Measurements from ENCODE around the gene NRAP. TPM values are rescaled to one million over a fixed set of nuclear protein-coding genes. Genes with fewer than 3 reads are reported as not detected.

NRAP gene
- polyA plus RNA-seq, 3 donors from 2014 or later, result not detected

- H3K4me1 Mint-ChIP-seq, result peaks cover 34 to 55% of the 10 kb centered on the region in 2 donors
Observed at GRCh38 chr10:113692271-113692670, 28.4 kb upstream of the NRAP start.

GRCh38 chr10:113691381-113691780 is 27.5 kb upstream of the NRAP start:
- H3K4me1 Mint-ChIP-seq, result peaks cover 34 to 55% of the 10 kb centered on the region in 2 donors
- H3K36me3 Mint-ChIP-seq, result peaks cover 36 to 59% (median 55%) of the 10 kb centered on the region in 3 donors
- H3K4me3 Mint-ChIP-seq, result no peak overlapping the region
- no peak for DNase-seq
- H3K9me3 Mint-ChIP-seq, result peaks cover 11 to 36% (median 30%) of the 10 kb centered on the region in 6 donors
- H3K27ac Mint-ChIP-seq, result no peak overlapping the region
- H3K27me3 Mint-ChIP-seq (ENCODE audit: low read depth in 3 of 3), result peaks cover 0 to 2% (median 0%) of the 10 kb centered on the region in 3 donors

More at GRCh38 chr10:113692271-113692670, 28.4 kb upstream of the NRAP start:
- H3K36me3 Mint-ChIP-seq, result peaks cover 33 to 62% (median 51%) of the 10 kb centered on the region in 3 donors
- no peak overlapping the region for H3K4me3 Mint-ChIP-seq
- peaks cover 0 to 2% (median 0%) of the 10 kb centered on the region in 3 donors for H3K27me3 Mint-ChIP-seq (ENCODE audit: low read depth in 3 of 3)
- no peak overlapping the region for H3K27ac Mint-ChIP-seq
- H3K9me3 Mint-ChIP-seq, result peaks cover 11 to 33% (median 25%) of the 10 kb centered on the region in 6 donors
- DNase-seq, result no peak

- Mint-ChIP-seq H3K9me3 (peaks cover 11 to 36% (median 30%) of the 10 kb centered on the region in 6 donors), H3K4me1 (peaks cover 34 to 58% of the 10 kb centered on the region in 2 donors), H3K4me3 (no peak overlapping the region), H3K27ac (no peak overlapping the region), H3K27me3 (ENCODE audit: low read depth in 3 of 3) (peaks cover 0 to 2% (median 0%) of the 10 kb centered on the region in 3 donors), H3K36me3 (peaks cover 36 to 59% (median 56%) of the 10 kb centered on the region in 3 donors)
- DNase-seq, result no peak
Observed at GRCh38 chr10:113690749-113691148, 26.9 kb upstream of the NRAP start.

- peak overlapping the region in 2 of 5 donors; percentile 5 to 48 for H3K4me3 Mint-ChIP-seq
- H3K27me3 Mint-ChIP-seq (ENCODE audit: low read depth in 3 of 3), result peaks cover 0 to 2% (median 0%) of the 10 kb centered on the region in 3 donors
- H3K9me3 Mint-ChIP-seq, result peaks cover 11 to 36% (median 30%) of the 10 kb centered on the region in 6 donors
- peaks cover 33 to 59% of the 10 kb centered on the region in 2 donors for H3K4me1 Mint-ChIP-seq
- peak overlapping the region in 3 of 6 donors; percentile 14 to 41 (median 24) for H3K27ac Mint-ChIP-seq
- no peak for DNase-seq
- peaks cover 29 to 51% (median 49%) of the 10 kb centered on the region in 3 donors for H3K36me3 Mint-ChIP-seq
Observed at GRCh38 chr10:113689574-113689973, 25.7 kb upstream of the NRAP start.

GRCh38 chr10:113689057-113689456 is 25.2 kb upstream of the NRAP start:
- peaks cover 36 to 59% of the 10 kb centered on the region in 2 donors for H3K4me1 Mint-ChIP-seq
- no peak for DNase-seq
- peaks cover 26 to 48% (median 44%) of the 10 kb centered on the region in 3 donors for H3K36me3 Mint-ChIP-seq
- H3K27ac Mint-ChIP-seq, result peak overlapping the region; percentile 24 to 79 (median 44)
- peak overlapping the region; percentile 34 to 74 (median 50) for H3K4me3 Mint-ChIP-seq
- H3K27me3 Mint-ChIP-seq (ENCODE audit: low read depth in 3 of 3), result no peaks in the 10 kb centered on the region
- H3K9me3 Mint-ChIP-seq, result peaks cover 11 to 35% (median 28%) of the 10 kb centered on the region in 6 donors

- H3K27me3 Mint-ChIP-seq (ENCODE audit: low read depth in 3 of 3), result no peaks in the 10 kb centered on the region
- DNase-seq, result no peak
- peaks cover 43 to 65% of the 10 kb centered on the region in 2 donors for H3K4me1 Mint-ChIP-seq
- peaks cover 16 to 33% (median 28%) of the 10 kb centered on the region in 3 donors for H3K36me3 Mint-ChIP-seq
- H3K9me3 Mint-ChIP-seq, result peaks cover 4 to 17% (median 14%) of the 10 kb centered on the region in 6 donors
- no peak overlapping the region for H3K4me3 Mint-ChIP-seq
- no peak overlapping the region for H3K27ac Mint-ChIP-seq
Observed at GRCh38 chr10:113687037-113687436, 23.2 kb upstream of the NRAP start.

DNA sequence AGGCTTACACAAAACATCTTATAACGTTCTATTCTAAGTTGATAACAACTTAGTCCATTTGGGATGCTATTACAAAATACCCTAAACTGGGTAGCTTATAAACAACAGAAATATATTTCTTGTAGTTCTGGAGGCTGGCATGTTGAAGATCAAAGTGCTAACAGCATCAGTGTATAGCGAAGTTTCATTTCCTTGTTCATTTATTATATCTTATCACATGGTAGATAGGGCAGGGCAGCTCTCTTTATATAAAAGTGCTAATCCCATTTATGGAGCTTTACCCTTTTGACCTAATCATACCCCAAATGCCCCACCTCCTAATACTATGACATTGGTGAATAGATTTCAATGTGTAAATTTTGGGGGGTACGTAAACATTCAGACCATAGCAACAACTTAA is 22.2 kb upstream of the NRAP start:
- Mint-ChIP-seq H3K4me1 (peaks cover 53 to 75% of the 10 kb centered on the region in 2 donors), H3K27me3 (ENCODE audit: low read depth in 3 of 3) (no peaks in the 10 kb centered on the region), H3K4me3 (no peak overlapping the region), H3K27ac (no peak overlapping the region), H3K9me3 (peaks cover 4 to 17% (median 14%) of the 10 kb centered on the region in 6 donors), H3K36me3 (peaks cover 16 to 27% (median 22%) of the 10 kb centered on the region in 3 donors)
- DNase-seq, result no peak

DNA sequence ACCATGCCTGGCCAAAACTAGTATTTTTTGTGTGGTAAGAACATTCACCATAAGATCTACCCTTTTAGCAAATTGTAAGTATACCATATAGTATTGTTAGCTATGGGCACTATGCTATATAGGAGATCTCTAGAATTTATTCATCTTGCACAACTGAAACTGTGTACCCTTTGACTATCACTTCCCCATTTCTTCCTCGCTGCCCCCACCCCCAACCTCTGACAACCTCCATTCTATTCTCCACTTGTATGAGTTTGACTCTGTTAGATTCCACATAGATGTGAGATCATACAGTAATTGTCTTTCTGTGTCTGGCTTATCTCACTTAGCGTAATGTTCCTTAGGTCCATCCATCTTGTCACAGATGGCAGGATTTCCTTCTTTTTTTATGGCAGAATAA is 19.5 kb upstream of the NRAP start:
- peak overlapping the region in 2 of 6 donors; percentile 5 to 8 for H3K27ac Mint-ChIP-seq
- DNase-seq, result no peak
- peaks cover 3 to 14% (median 11%) of the 10 kb centered on the region in 6 donors for H3K9me3 Mint-ChIP-seq
- peaks cover 14 to 16% (median 16%) of the 10 kb centered on the region in 3 donors for H3K36me3 Mint-ChIP-seq
- peaks cover 49 to 69% of the 10 kb centered on the region in 2 donors for H3K4me1 Mint-ChIP-seq
- peaks cover 0 to 7% (median 7%) of the 10 kb centered on the region in 3 donors for H3K27me3 Mint-ChIP-seq (ENCODE audit: low read depth in 3 of 3)
- no peak overlapping the region for H3K4me3 Mint-ChIP-seq

GRCh38 chr10:113681533-113682470 is 18.0 kb upstream of the NRAP start:
- Mint-ChIP-seq H3K4me3 (peak overlapping the region; percentile 94 to 98 (median 96)), H3K27me3 (ENCODE audit: low read depth in 3 of 3) (peaks cover 0 to 7% (median 7%) of the 10 kb centered on the region in 3 donors), H3K36me3 (peaks cover 5% of the 10 kb centered on the region in 3 donors), H3K4me1 (peaks cover 43 to 68% of the 10 kb centered on the region in 2 donors), H3K9me3 (peaks cover 0 to 1% (median 0%) of the 10 kb centered on the region in 6 donors), H3K27ac (peak overlapping the region; percentile 79 to 94 (median 88))
- DNase-seq, result no peak

GRCh38 chr10:113680190-113681111 is 16.6 kb upstream of the NRAP start:
- DNase-seq, result peak in 2 of 3 donors; percentile 3 to 6
- Mint-ChIP-seq H3K4me1 (peaks cover 41 to 62% of the 10 kb centered on the region in 2 donors), H3K27ac (peak overlapping the region; percentile 86 to 94 (median 90)), H3K9me3 (no peaks in the 10 kb centered on the region), H3K36me3 (peaks cover under 1 to 5% (median 5%) of the 10 kb centered on the region in 3 donors), H3K4me3 (peak overlapping the region; percentile 94 to 98 (median 96)), H3K27me3 (ENCODE audit: low read depth in 3 of 3) (peaks cover 0 to 9% (median 7%) of the 10 kb centered on the region in 3 donors)

DNA sequence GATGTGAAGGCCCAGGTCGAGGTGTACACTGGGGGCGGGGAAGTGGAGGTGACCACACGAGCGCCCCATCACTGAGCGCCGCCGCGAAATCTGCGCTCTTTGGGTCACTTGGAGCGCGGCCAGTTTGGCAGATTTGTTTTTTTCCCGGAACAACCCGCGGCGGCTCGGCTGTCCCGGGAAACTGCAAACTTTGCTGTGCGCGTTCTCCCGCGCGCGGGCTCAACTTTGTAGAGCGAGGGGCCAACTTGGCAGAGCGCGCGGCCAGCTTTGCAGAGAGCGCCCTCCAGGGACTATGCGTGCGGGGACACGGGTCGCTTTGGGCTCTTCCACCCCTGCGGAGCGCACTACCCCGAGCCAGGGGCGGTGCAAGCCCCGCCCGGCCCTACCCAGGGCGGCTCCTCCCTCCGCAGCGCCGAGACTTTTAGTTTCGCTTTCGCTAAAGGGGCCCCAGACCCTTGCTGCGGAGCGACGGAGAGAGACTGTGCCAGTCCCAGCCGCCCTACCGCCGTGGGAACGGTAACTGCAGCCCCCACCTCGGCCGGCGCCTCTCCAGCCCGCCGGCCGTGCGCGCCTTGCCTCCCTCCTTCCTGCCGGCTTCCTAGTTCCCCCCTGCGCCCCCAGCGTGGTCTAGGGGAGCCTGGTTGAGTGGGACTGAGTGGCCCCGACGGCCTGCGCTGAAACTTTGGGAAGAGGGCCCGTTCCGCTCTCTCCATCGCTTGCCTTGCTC is 15.8 kb upstream of the NRAP start, which contains the start of gene CASP7:
Gene CASP7 (plus strand): TSS at position 450 of the 727 bp plus-strand sequence. CDS start 17,582 bp downstream, outside the sequence.
- DNase-seq, result peak; percentile 77 to 79 (median 78)
- peaks cover 0 to 5% (median 5%) of the 10 kb centered on the region in 3 donors for H3K36me3 Mint-ChIP-seq

GRCh38 chr10:113666682-113667252 is 2.9 kb upstream of the NRAP start:
- Mint-ChIP-seq H3K36me3 (no peaks in the 10 kb centered on the region), H3K27ac (no peak overlapping the region), H3K4me3 (no peak overlapping the region), H3K9me3 (peaks cover 0 to 11% (median 4%) of the 10 kb centered on the region in 6 donors), H3K27me3 (ENCODE audit: low read depth in 3 of 3) (peaks cover 1 to 13% (median 10%) of the 10 kb centered on the region in 3 donors), H3K4me1 (no peaks in the 10 kb centered on the region)
- no peak for DNase-seq

More for the DNA sequence above, 15.8 kb upstream of the NRAP start, which contains the start of gene CASP7:
- H3K27ac Mint-ChIP-seq, result peak within 1 kb of the TSS; percentile 86 to 94 (median 90)
- H3K27me3 Mint-ChIP-seq (ENCODE audit: low read depth in 3 of 3), result peaks cover 0 to 9% (median 7%) of the 10 kb centered on the region in 3 donors
- peaks cover 38 to 53% of the 10 kb centered on the region in 2 donors for H3K4me1 Mint-ChIP-seq
- no peaks in the 10 kb centered on the region for H3K9me3 Mint-ChIP-seq
- peak within 1 kb of the TSS; percentile 94 to 98 (median 96) for H3K4me3 Mint-ChIP-seq
